ENCODE measurements around the gene SNRK.

SNRK gene

DNA sequence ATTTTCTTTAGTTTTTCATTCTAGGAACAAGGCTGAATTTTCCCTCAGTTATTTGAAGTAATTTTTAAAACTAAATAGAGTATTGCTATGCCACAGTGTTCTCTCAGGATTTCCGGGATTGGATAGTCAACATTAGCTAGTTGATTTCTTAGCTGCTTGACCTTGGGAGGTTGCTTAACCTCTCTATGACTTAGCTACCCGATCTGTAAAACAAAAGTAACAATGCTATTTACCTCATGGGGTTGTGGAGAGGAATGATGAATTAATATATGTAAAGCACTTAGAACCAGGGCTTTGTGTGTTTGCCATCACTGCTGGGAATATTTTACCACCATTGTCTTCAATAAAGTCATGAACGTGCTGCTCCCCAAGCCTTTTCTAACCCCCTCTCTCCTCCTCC lies 57.5 kb downstream of the SNRK start:
- DNase-seq (ENCODE audit: low read depth, low spot score), result no peak
- H3K4me3 ChIP-seq (ENCODE audit: insufficient read length, low read depth), result no peak overlapping the region
- no peaks in the 10 kb centered on the region for H3K4me1 ChIP-seq (ENCODE audit: insufficient read depth, insufficient read length)
- no peak overlapping the region for H3K9ac ChIP-seq (ENCODE audit: insufficient read length, low read depth)
- H3K9me3 ChIP-seq (ENCODE audit: insufficient read depth, low read length), result peaks cover 5% of the 10 kb centered on the region
- no peak for TF ChIP-seq YY1 (IDR thresholded peaks at IDR 0.05; ENCODE audit: insufficient read depth, insufficient read length)
- TF ChIP-seq SUZ12 (IDR thresholded peaks at IDR 0.05; ENCODE audit: extremely low read depth, insufficient read depth, insufficient read length), result no peak
- TF ChIP-seq ZNF274 (IDR thresholded peaks at IDR 0.05; ENCODE audit: low read depth, low read length), result no peak
- H3K27me3 ChIP-seq (ENCODE audit: insufficient read depth, insufficient read length), result no peaks in the 10 kb centered on the region
- H3K36me3 ChIP-seq (ENCODE audit: insufficient read depth, insufficient read length, low read length), result peaks cover 75% of the 10 kb centered on the region

DNA sequence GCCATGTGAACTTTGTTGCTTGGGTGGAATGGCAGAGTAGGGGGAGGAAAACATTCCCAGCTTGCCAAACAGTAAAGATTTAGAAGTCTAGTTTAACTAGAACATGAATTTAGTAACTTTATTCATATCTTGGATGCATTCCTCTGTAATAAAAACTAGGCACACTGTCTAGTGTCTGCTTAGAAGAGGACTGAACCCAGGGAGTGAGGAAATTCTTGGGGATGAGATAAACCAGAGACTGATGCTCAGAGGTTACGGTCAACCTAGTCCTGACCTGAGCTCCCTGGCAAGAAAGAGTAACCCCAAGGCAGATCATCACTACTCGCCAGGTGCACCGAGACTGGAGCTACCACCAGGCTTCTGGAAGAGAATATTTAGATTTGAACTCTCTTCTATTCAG lies 58.2 kb downstream of the SNRK start:
- H3K9me3 ChIP-seq (ENCODE audit: insufficient read depth, low read length), result no peaks in the 10 kb centered on the region
- H3K36me3 ChIP-seq (ENCODE audit: insufficient read depth, insufficient read length, low read length), result peaks cover 80% of the 10 kb centered on the region
- no peak overlapping the region for H3K9ac ChIP-seq (ENCODE audit: insufficient read length, low read depth)
- TF ChIP-seq SUZ12 (IDR thresholded peaks at IDR 0.05; ENCODE audit: extremely low read depth, insufficient read depth, insufficient read length) (no peak), YY1 (IDR thresholded peaks at IDR 0.05; ENCODE audit: insufficient read depth, insufficient read length) (no peak), ZNF274 (IDR thresholded peaks at IDR 0.05; ENCODE audit: low read depth, low read length) (no peak)
- H3K27me3 ChIP-seq (ENCODE audit: insufficient read depth, insufficient read length), result no peaks in the 10 kb centered on the region
- DNase-seq (ENCODE audit: low read depth, low spot score), result no peak
- H3K4me1 ChIP-seq (ENCODE audit: insufficient read depth, insufficient read length), result no peaks in the 10 kb centered on the region
- no peak overlapping the region for H3K4me3 ChIP-seq (ENCODE audit: insufficient read length, low read depth)

DNA sequence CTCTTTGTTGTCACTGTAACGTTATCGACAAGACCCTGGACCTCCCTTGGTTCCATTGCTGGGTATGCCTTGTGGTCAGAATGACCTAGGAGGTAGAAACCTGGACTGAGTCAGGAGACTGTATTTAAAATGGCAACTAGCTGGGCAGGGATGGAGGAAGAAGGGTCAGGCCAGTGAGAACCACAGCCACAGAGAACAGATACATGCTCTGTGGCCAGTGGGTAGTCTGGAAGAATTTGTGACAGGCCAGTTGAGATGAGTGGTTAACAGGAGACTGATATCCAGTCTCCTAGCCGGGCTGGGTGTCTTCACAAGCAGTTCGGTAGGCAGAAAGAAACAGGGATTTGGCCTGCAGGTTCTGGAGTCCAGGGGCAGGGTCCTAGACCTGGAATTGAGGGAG lies 58.9 kb downstream of the SNRK start:
- TF ChIP-seq ZNF274 (IDR thresholded peaks at IDR 0.05; ENCODE audit: low read depth, low read length) (no peak), SUZ12 (IDR thresholded peaks at IDR 0.05; ENCODE audit: extremely low read depth, insufficient read depth, insufficient read length) (no peak), YY1 (IDR thresholded peaks at IDR 0.05; ENCODE audit: insufficient read depth, insufficient read length) (no peak)
- H3K36me3 ChIP-seq (ENCODE audit: insufficient read depth, insufficient read length, low read length), result peaks cover 80% of the 10 kb centered on the region

DNA sequence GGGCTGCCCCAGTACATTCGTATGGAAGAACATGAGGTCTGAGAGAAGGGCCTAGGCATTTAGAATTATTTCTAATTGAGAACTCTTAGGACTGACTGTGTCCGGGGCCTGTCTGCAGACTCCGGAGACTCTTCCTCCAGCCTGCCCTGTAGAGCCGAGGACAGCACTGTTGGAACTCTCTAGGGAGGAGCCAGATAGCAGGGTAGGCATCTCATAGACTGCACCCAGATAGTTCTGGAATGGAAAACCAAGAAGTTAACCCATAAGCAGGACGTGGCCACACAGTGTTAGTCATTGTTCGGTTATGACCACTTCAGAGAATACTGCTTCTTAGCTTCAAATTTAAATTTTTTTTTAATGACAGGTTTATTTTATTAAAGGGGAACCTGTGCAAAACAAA lies 59.5 kb downstream of the SNRK start:
- TF ChIP-seq SUZ12 (IDR thresholded peaks at IDR 0.05; ENCODE audit: extremely low read depth, insufficient read depth, insufficient read length), result no peak
- no peak for TF ChIP-seq YY1 (IDR thresholded peaks at IDR 0.05; ENCODE audit: insufficient read depth, insufficient read length)
- TF ChIP-seq ZNF274 (IDR thresholded peaks at IDR 0.05; ENCODE audit: low read depth, low read length), result no peak
- no peak overlapping the region for H3K4me3 ChIP-seq (ENCODE audit: insufficient read length, low read depth)
- H3K36me3 ChIP-seq (ENCODE audit: insufficient read depth, insufficient read length, low read length), result peaks cover 76% of the 10 kb centered on the region
- no peaks in the 10 kb centered on the region for H3K4me1 ChIP-seq (ENCODE audit: insufficient read depth, insufficient read length)
- no peaks in the 10 kb centered on the region for H3K9me3 ChIP-seq (ENCODE audit: insufficient read depth, low read length)
- DNase-seq (ENCODE audit: low read depth, low spot score), result no peak
- H3K9ac ChIP-seq (ENCODE audit: insufficient read length, low read depth), result no peak overlapping the region
- no peaks in the 10 kb centered on the region for H3K27me3 ChIP-seq (ENCODE audit: insufficient read depth, insufficient read length)

More for the DNA sequence above, 58.9 kb downstream of the SNRK start:
- Histone ChIP-seq H3K4me3 (ENCODE audit: insufficient read length, low read depth) (no peak overlapping the region), H3K9ac (ENCODE audit: insufficient read length, low read depth) (no peak overlapping the region), H3K9me3 (ENCODE audit: insufficient read depth, low read length) (no peaks in the 10 kb centered on the region), H3K4me1 (ENCODE audit: insufficient read depth, insufficient read length) (no peaks in the 10 kb centered on the region), H3K27me3 (ENCODE audit: insufficient read depth, insufficient read length) (no peaks in the 10 kb centered on the region)
- no peak for DNase-seq (ENCODE audit: low read depth, low spot score)

DNA sequence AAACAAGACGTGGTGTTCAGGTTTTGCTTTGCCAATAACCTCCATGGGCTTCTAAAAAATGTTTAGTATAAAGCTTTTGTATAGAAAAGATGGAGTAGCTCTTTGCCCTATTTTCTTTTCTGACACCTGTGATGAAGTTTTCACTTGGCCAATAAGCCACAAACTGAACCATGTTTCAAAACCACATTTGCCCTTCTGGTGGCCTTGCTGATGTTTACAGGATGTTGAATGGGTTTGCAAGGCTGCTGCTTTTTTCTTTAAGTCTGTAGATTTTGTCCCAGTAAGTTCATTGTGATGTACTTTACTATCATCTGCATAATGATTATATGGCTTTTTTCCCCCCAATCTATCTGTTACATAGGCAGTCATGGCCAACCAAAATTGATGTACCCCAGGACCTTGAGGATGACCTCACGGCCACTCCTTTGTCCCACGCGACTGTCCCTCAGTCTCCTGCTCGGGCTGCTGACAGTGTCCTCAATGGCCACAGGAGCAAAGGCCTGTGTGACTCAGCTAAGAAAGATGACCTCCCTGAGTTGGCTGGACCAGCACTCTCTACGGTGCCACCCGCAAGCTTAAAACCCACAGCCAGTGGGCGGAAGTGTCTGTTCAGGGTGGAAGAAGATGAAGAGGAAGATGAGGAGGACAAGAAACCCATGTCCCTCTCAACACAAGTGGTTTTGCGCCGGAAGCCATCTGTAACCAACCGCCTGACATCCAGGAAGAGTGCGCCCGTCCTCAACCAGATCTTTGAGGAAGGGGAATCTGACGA lies 60.8 kb downstream of the SNRK start:
- H3K4me1 ChIP-seq (ENCODE audit: insufficient read depth, insufficient read length), result no peaks in the 10 kb centered on the region
- H3K36me3 ChIP-seq (ENCODE audit: insufficient read depth, insufficient read length, low read length), result peaks cover 70% of the 10 kb centered on the region
- no peaks in the 10 kb centered on the region for H3K27me3 ChIP-seq (ENCODE audit: insufficient read depth, insufficient read length)
- no peaks in the 10 kb centered on the region for H3K9me3 ChIP-seq (ENCODE audit: insufficient read depth, low read length)
- no peak overlapping the region for H3K4me3 ChIP-seq (ENCODE audit: insufficient read length, low read depth)
- no peak overlapping the region for H3K9ac ChIP-seq (ENCODE audit: insufficient read length, low read depth)
- TF ChIP-seq ZNF274 (IDR thresholded peaks at IDR 0.05; ENCODE audit: low read depth, low read length), result no peak
- no peak for DNase-seq (ENCODE audit: low read depth, low spot score)

DNA sequence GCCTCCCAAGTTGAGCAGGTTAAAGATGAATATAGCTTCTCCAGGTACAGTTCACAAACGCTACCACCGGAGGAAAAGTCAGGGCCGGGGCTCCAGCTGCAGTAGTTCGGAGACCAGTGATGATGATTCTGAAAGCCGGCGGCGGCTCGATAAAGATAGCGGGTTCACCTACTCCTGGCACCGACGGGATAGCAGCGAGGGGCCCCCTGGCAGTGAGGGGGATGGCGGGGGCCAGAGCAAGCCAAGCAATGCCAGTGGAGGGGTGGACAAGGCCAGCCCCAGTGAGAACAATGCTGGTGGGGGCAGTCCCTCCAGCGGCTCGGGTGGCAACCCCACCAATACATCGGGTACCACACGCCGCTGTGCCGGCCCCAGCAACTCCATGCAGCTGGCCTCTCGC lies 61.4 kb downstream of the SNRK start:
- no peak for DNase-seq (ENCODE audit: low read depth, low spot score)
- no peaks in the 10 kb centered on the region for H3K4me1 ChIP-seq (ENCODE audit: insufficient read depth, insufficient read length)
- no peak overlapping the region for H3K9ac ChIP-seq (ENCODE audit: insufficient read length, low read depth)
- H3K4me3 ChIP-seq (ENCODE audit: insufficient read length, low read depth), result no peak overlapping the region
- peaks cover 66% of the 10 kb centered on the region for H3K36me3 ChIP-seq (ENCODE audit: insufficient read depth, insufficient read length, low read length)
- H3K9me3 ChIP-seq (ENCODE audit: insufficient read depth, low read length), result no peaks in the 10 kb centered on the region
- H3K27me3 ChIP-seq (ENCODE audit: insufficient read depth, insufficient read length), result no peaks in the 10 kb centered on the region
- no peak for TF ChIP-seq SUZ12 (IDR thresholded peaks at IDR 0.05; ENCODE audit: extremely low read depth, insufficient read depth, insufficient read length)
- TF ChIP-seq ZNF274 (IDR thresholded peaks at IDR 0.05; ENCODE audit: low read depth, low read length), result no peak
- TF ChIP-seq YY1 (IDR thresholded peaks at IDR 0.05; ENCODE audit: insufficient read depth, insufficient read length), result no peak

DNA sequence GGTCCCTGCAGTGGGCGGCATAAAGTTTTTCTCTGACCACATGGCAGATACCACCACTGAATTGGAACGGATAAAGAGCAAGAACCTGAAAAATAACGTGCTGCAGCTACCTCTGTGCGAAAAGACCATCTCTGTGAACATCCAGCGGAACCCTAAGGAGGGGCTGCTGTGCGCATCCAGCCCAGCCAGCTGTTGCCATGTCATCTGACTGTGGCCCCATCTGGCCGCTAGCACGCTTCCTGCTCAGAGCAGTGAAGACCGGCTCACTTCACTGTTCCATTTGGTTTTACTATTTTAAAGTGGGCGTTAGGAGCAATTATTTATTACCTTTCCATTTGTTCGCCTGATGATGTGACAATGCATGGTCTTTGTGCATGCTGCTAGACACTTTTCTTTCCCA lies 62.0 kb downstream of the SNRK start:
- no peak overlapping the region for H3K4me3 ChIP-seq (ENCODE audit: insufficient read length, low read depth)
- peaks cover 60% of the 10 kb centered on the region for H3K36me3 ChIP-seq (ENCODE audit: insufficient read depth, insufficient read length, low read length)
- H3K4me1 ChIP-seq (ENCODE audit: insufficient read depth, insufficient read length), result no peaks in the 10 kb centered on the region
- TF ChIP-seq ZNF274 (IDR thresholded peaks at IDR 0.05; ENCODE audit: low read depth, low read length) (no peak), SUZ12 (IDR thresholded peaks at IDR 0.05; ENCODE audit: extremely low read depth, insufficient read depth, insufficient read length) (no peak), YY1 (IDR thresholded peaks at IDR 0.05; ENCODE audit: insufficient read depth, insufficient read length) (no peak)
- no peaks in the 10 kb centered on the region for H3K27me3 ChIP-seq (ENCODE audit: insufficient read depth, insufficient read length)
- no peak overlapping the region for H3K9ac ChIP-seq (ENCODE audit: insufficient read length, low read depth)
- H3K9me3 ChIP-seq (ENCODE audit: insufficient read depth, low read length), result 0 out of 2 replicates have a peak, but pooled peaks cover 1% of the 10 kb centered on the region
- DNase-seq (ENCODE audit: low read depth, low spot score), result no peak

Measured in NT2/D1 (cell line).